ENCODE data around the gene STON1.
"Not testable (repeated sequence)": the region's sequence is repeated elsewhere in the genome, so short reads cannot be mapped to it uniquely, and the experiment has no call there.

STON1 gene

GRCh38 chr2:48530033-48530811 is at the start of gene STON1:
STON1 (plus strand) TSS chr2:48530154; CDS start chr2:48580634, 50,480 bp downstream.
- no peak for DNase-seq

GRCh38 chr2:48480526-48480925 is 49.4 kb upstream of the STON1 start:
- DNase-seq, result no peak

GRCh38 chr2:48482313-48482712 is 47.6 kb upstream of the STON1 start:
- DNase-seq, result no peak

GRCh38 chr2:48482769-48483168 is 47.2 kb upstream of the STON1 start:
- no peak for DNase-seq

- DNase-seq, result no peak
Observed at GRCh38 chr2:48483506-48483905, 46.4 kb upstream of the STON1 start.

GRCh38 chr2:48483916-48484315 is 46.0 kb upstream of the STON1 start:
- no peak for DNase-seq

- no peak for DNase-seq
Observed at GRCh38 chr2:48488545-48488944, 41.4 kb upstream of the STON1 start.

- no peak for DNase-seq
Observed at GRCh38 chr2:48496849-48497248, 33.1 kb upstream of the STON1 start.

GRCh38 chr2:48504647-48505327 is 25.2 kb upstream of the STON1 start:
- DNase-seq, result no peak

- no peak for DNase-seq
Observed at GRCh38 chr2:48507111-48507510, 22.8 kb upstream of the STON1 start.

- DNase-seq, result no peak
Observed at GRCh38 chr2:48508461-48509124, 21.4 kb upstream of the STON1 start.

GRCh38 chr2:48510329-48510728 is 19.6 kb upstream of the STON1 start:
- DNase-seq, result no peak

GRCh38 chr2:48511849-48512470 is 18.0 kb upstream of the STON1 start:
- no peak for DNase-seq

GRCh38 chr2:48512571-48512970 is 17.4 kb upstream of the STON1 start:
- DNase-seq, result no peak

- DNase-seq, result no peak
Observed at GRCh38 chr2:48514348-48515003, 15.5 kb upstream of the STON1 start.

- DNase-seq, result no peak
Observed at GRCh38 chr2:48515513-48515985, 14.4 kb upstream of the STON1 start.

GRCh38 chr2:48519593-48519992 is 10.4 kb upstream of the STON1 start:
- no peak for DNase-seq

- DNase-seq, result not testable (repeated sequence)
Observed at GRCh38 chr2:48524756-48525155, 5.2 kb upstream of the STON1 start.

GRCh38 chr2:48525269-48525943 is 4.5 kb upstream of the STON1 start:
- no peak for DNase-seq

- no peak for DNase-seq
Observed at GRCh38 chr2:48527226-48527885, 2.6 kb upstream of the STON1 start.

- no peak for DNase-seq
Observed at GRCh38 chr2:48528431-48528830, 1.5 kb upstream of the STON1 start.

GRCh38 chr2:48529194-48529593 is 760 bp upstream of the STON1 start:
- DNase-seq, result no peak

Data from KG1 (cell line).